ENCODE data around the gene ZNF587.

DNA sequence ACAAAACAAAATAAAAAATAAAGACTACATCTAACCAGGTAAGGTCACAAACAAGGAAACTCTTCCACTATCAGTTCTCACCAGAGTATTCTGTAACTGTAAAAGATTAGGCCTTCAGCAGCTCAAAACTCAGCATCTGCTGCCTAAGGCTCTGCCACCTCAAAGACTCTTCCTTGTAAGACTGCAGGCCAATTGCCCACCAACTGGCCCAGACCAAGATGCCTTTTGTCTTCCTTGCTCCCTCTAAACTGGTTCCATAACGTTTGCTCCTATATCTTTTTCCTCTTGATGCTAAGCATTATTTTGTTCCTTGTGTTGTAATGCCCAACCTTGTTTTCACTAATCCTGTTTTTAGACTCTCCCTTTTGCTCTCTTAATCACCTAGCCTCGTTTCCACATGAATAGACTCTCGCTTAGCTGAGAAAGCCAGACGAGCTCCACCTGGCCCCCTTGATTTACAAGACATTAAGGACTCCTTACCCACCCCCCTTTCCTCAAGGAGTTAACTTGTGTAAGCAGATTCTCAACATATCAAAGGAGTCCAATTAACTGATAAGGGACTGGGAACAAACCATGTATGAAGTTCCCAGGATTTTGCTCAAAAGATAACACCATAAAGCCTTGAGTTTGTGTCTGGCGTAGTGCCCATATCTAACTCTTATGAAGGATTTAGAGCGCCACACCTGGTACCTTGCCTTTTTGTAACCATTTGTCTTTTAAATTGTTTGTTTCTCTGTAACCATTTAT, 37.7 kb downstream of the ZNF587 start:
- TF ChIP-seq TAF1 (IDR thresholded peaks at IDR 0.05; ENCODE audit: borderline replicate concordance, low read depth, low read length) (no peak), POLR2AphosphoS5 (IDR thresholded peaks at IDR 0.05; ENCODE audit: low read depth, low read length) (no peak), POLR2A (IDR thresholded peaks at IDR 0.05; ENCODE audit: low read depth, low read length) (no peak)
